Left ventricle myocardium superior (tissue), 1 donor: Measurements from ENCODE around the gene RNF144B. TPM values are rescaled to one million over a fixed set of nuclear protein-coding genes. Genes with fewer than 3 reads are reported as not detected.
"Not testable (repeated sequence)": the region's sequence is repeated elsewhere in the genome, so short reads cannot be mapped to it uniquely, and the experiment has no call there.

Experiments used
- ATAC-seq: fragments of 200-7000 bp; cut with Tn5 transposase; one replicate; pipeline ENCODE4 v1.9.1; 2020; ENCODE audit warnings: mild to moderate bottlenecking, moderate library complexity
- DNase-seq: peaks from one replicate; pipeline ENCODE4 v3.0.0-alpha.2; 2020
- intact Hi-C: fragments of 100-400 bp; cut with micrococcal nuclease; formaldehyde crosslinking; loops from one replicate; pipeline ENCODE4 v1.11.0; 2022
- long read RNA-seq: library from polyadenylated mRNA; unstranded; transcript quantifications from one replicate; pipeline ENCODE4 v2.0.0, GENCODE V29; 2021
- total RNA-seq: library from RNA; stranded (reverse); fragmentation: NEBNext Ultra II Directional; extraction: Animal tissue kit (Norgen Biotek cat#: 25700); gene quantifications from one replicate; pipeline ENCODE4 v1.2.1, GENCODE V29; 2021
- donor health status: DM: no; HTN: yes; CAD: no; lungs with severe emphysema.

RNF144B gene
- 22.2 TPM for total RNA-seq
- long read RNA-seq, full-length matches to known transcripts = 21 of 38 reads
- long read RNA-seq, partial matches to known transcripts = 1 of 38 reads
- long read RNA-seq, other reads (novel, unspliced or antisense) = 16 of 38 reads

- DNase-seq (peak; percentile 89), ATAC-seq (peak; percentile 96)
- intact Hi-C loops = no loop called here
Measured at GRCh38 chr6:18387061-18387721, at the start of gene RNF144B. Gene RNF144B, plus strand, starts transcription at chr6:18387350. Its CDS starts 12,185 bp downstream, at chr6:18399535.

- DNase-seq (no peak), ATAC-seq (no peak)
- intact Hi-C loops = no loop called here
Measured at GRCh38 chr6:18339599-18339998, 47.6 kb upstream of the RNF144B start.

GRCh38 chr6:18340781-18341551, 46.2 kb upstream of the RNF144B start:
- intact Hi-C loops = no loop called here
- DNase-seq (no peak), ATAC-seq (no peak)

GRCh38 chr6:18342223-18342622, 44.9 kb upstream of the RNF144B start:
- ATAC-seq = no peak
- intact Hi-C loops = no loop called here

GRCh38 chr6:18343741-18344140, 43.4 kb upstream of the RNF144B start:
- intact Hi-C loops = no loop called here
- DNase-seq (no peak), ATAC-seq (no peak)

More at GRCh38 chr6:18342223-18342622, 44.9 kb upstream of the RNF144B start:
- DNase-seq = no peak

- intact Hi-C loops = no loop called here
- DNase-seq (no peak), ATAC-seq (no peak)
Measured at GRCh38 chr6:18347021-18347577, 40.1 kb upstream of the RNF144B start.

- ATAC-seq (no peak), DNase-seq (no peak)
- intact Hi-C loops = no loop called here
Measured at GRCh38 chr6:18347866-18348265, 39.3 kb upstream of the RNF144B start.

GRCh38 chr6:18349386-18349785, 37.8 kb upstream of the RNF144B start:
- intact Hi-C loops = no loop called here
- DNase-seq (no peak), ATAC-seq (no peak)

- ATAC-seq = no peak
- no peak for DNase-seq
- intact Hi-C loops = no loop called here
Measured at GRCh38 chr6:18350271-18350670, 36.9 kb upstream of the RNF144B start.

GRCh38 chr6:18350712-18351111, 36.4 kb upstream of the RNF144B start:
- ATAC-seq = no peak
- intact Hi-C loops = no loop called here
- no peak for DNase-seq

GRCh38 chr6:18352001-18352400, 35.1 kb upstream of the RNF144B start:
- DNase-seq (no peak), ATAC-seq (no peak)
- intact Hi-C loops = no loop called here

- no peak for ATAC-seq
- DNase-seq = no peak
- intact Hi-C loops = no loop called here
Measured at GRCh38 chr6:18352842-18353241, 34.3 kb upstream of the RNF144B start.

GRCh38 chr6:18353251-18353650, 33.9 kb upstream of the RNF144B start:
- DNase-seq = no peak
- no peak for ATAC-seq
- intact Hi-C loops = no loop called here

GRCh38 chr6:18357546-18357945, 29.6 kb upstream of the RNF144B start:
- DNase-seq, intact Hi-C loops, ATAC-seq: not testable (repeated sequence)

GRCh38 chr6:18359237-18359885, 27.8 kb upstream of the RNF144B start:
- DNase-seq (no peak), ATAC-seq (peak; percentile 68)
- intact Hi-C loops = no loop called here

- intact Hi-C loops = no loop called here
- ATAC-seq = peak; percentile 41
- DNase-seq = no peak
Measured at GRCh38 chr6:18360188-18360587, 27.0 kb upstream of the RNF144B start.

- DNase-seq = no peak
- intact Hi-C loops = no loop called here
- ATAC-seq = no peak
Measured at GRCh38 chr6:18362058-18362561, 25.0 kb upstream of the RNF144B start.

- intact Hi-C loops = no loop called here
- no peak for ATAC-seq
- DNase-seq = no peak
Measured at GRCh38 chr6:18363746-18364145, 23.4 kb upstream of the RNF144B start.

- DNase-seq, intact Hi-C loops, ATAC-seq: not testable (repeated sequence)
Measured at GRCh38 chr6:18364561-18364960, 22.6 kb upstream of the RNF144B start.
